GM23338 (cell line): ENCODE results near the gene PHAX. TPM values are rescaled to one million over a fixed set of nuclear protein-coding genes. Genes with fewer than 3 reads are reported as not detected.

Source experiments
- ATAC-seq: fragments of 200-7000 bp; cut with Tn5 transposase; 3 replicates; pipeline ENCODE4 v1.9.1; 2020
- DNase-seq: peaks from one replicate; pipeline ENCODE4 v3.0.0-alpha.2; 2015; ENCODE audit warnings: low spot score
- H2AFZ ChIP-seq: fragments of 200-600 bp; sonication (generic); 2 replicates; pipeline ENCODE4 v1.8.0; 2016; ENCODE audit warnings: antibody characterized with exemption, mild to moderate bottlenecking, moderate library complexity
- H3F3A ChIP-seq: fragments of 200-600 bp; sonication (generic); replicated peaks from 2 replicates; pipeline ENCODE4 v1.8.0; 2017; ENCODE audit warnings: antibody characterized with exemption, mixed run types, low read depth
- H3K27ac ChIP-seq: fragments of 200-600 bp; sonication (generic); 2 replicates; pipeline ENCODE4 v1.6.1; 2016; ENCODE audit warnings: low read depth
- H3K27me3 ChIP-seq: fragments of 200-600 bp; sonication (generic); 2 replicates; pipeline ENCODE4 v1.8.0; 2016; ENCODE audit warnings: mild to moderate bottlenecking, mixed run types, moderate library complexity; ENCODE audit not compliant: insufficient read depth
- H3K36me3 ChIP-seq: fragments of 200-600 bp; sonication (generic); 2 replicates; pipeline ENCODE4 v1.8.0; 2016; ENCODE audit warnings: mild to moderate bottlenecking; ENCODE audit not compliant: insufficient read depth
- H3K4me1 ChIP-seq: fragments of 200-600 bp; sonication (generic); 2 replicates; pipeline ENCODE4 v1.8.0; 2016; ENCODE audit warnings: mild to moderate bottlenecking, moderate library complexity; ENCODE audit not compliant: insufficient read depth
- H3K4me2 ChIP-seq: fragments of 200-600 bp; sonication (generic); 2 replicates; pipeline ENCODE4 v1.7.1; 2017; ENCODE audit warnings: mixed run types
- H3K4me3 ChIP-seq: fragments of 200-600 bp; sonication (generic); 2 replicates; pipeline ENCODE4 v1.6.1; 2016; ENCODE audit warnings: mixed run types
- H3K79me2 ChIP-seq: fragments of 200-600 bp; sonication (generic); replicated peaks from 2 replicates; pipeline ENCODE4 v1.8.0; 2017; ENCODE audit warnings: mild to moderate bottlenecking; ENCODE audit not compliant: insufficient read depth
- H3K9me2 ChIP-seq: fragments of 200-600 bp; sonication (generic); 2 replicates; pipeline ENCODE4 v1.8.0; 2017; ENCODE audit not compliant: insufficient read depth
- H4K20me1 ChIP-seq: fragments of 200-600 bp; sonication (generic); replicated peaks from 2 replicates; pipeline ENCODE4 v1.8.0; 2017; ENCODE audit warnings: mild to moderate bottlenecking; ENCODE audit not compliant: insufficient read depth
- H3K27ac Mint-ChIP-seq: 2 replicates; pipeline ENCODE4 v1.8.0; 2020; ENCODE audit warnings: inconsistent platforms, mild to moderate bottlenecking, moderate library complexity, mixed read lengths
- H3K27me3 Mint-ChIP-seq: 3 replicates; pipeline ENCODE4 v1.8.0; 2022; ENCODE audit warnings: low read depth, mild to moderate bottlenecking, moderate library complexity, mixed read lengths, inconsistent platforms; ENCODE audit not compliant: insufficient read depth, poor library complexity
- H3K36me3 Mint-ChIP-seq: 3 replicates; pipeline ENCODE4 v1.8.0; 2021; ENCODE audit warnings: low read depth, mild to moderate bottlenecking, inconsistent platforms, moderate library complexity, mixed read lengths
- H3K4me1 Mint-ChIP-seq: 3 replicates; pipeline ENCODE4 v1.8.0; 2020; ENCODE audit warnings: mild to moderate bottlenecking, inconsistent platforms, mixed read lengths
- H3K4me3 Mint-ChIP-seq: 3 replicates; pipeline ENCODE4 v1.8.0; 2021; ENCODE audit warnings: moderate library complexity, mild to moderate bottlenecking, inconsistent platforms, mixed read lengths
- H3K9me3 Mint-ChIP-seq: 3 replicates; pipeline ENCODE4 v1.8.0; 2020; ENCODE audit warnings: moderate library complexity, mild to moderate bottlenecking, inconsistent platforms, mixed read lengths
- CREB1 ChIP-seq: fragments of 250-450 bp; sonication (Bioruptor Pico); IDR thresholded peaks from 2 replicates; pipeline ENCODE4 v1.5.0; 2020; ENCODE audit warnings: low read depth, mild to moderate bottlenecking, moderate library complexity
- EZH2 ChIP-seq: fragments of 200-600 bp; sonication (generic); IDR thresholded peaks from one replicate; pipeline ENCODE4 v1.8.0; 2017; ENCODE audit warnings: antibody characterized with exemption, mild to moderate bottlenecking, low read depth; ENCODE audit not compliant: unreplicated experiment
- EZH2phosphoT487 ChIP-seq: fragments of 200-600 bp; sonication (generic); IDR thresholded peaks from one replicate; pipeline ENCODE4 v1.8.1; 2018; ENCODE audit warnings: antibody characterized with exemption; ENCODE audit not compliant: unreplicated experiment
- JUNB ChIP-seq: IDR thresholded peaks from one replicate; pipeline ENCODE4 v1.6.1; 2016; ENCODE audit warnings: antibody characterized with exemption; ENCODE audit not compliant: unreplicated experiment
- NANOG ChIP-seq: IDR thresholded peaks from 2 replicates; pipeline ENCODE4 v1.6.1; 2016; ENCODE audit warnings: antibody characterized with exemption, borderline replicate concordance
- POLR2AphosphoS5 ChIP-seq: IDR thresholded peaks from 2 replicates; pipeline ENCODE4 v1.6.1; 2016; ENCODE audit warnings: antibody characterized with exemption, low read depth
- STAT1 ChIP-seq: IDR thresholded peaks from one replicate; pipeline ENCODE4 v1.6.1; 2016; ENCODE audit warnings: antibody characterized with exemption; ENCODE audit not compliant: unreplicated experiment
- ZNF114 ChIP-seq: fragments of 250-450 bp; sonication (Bioruptor Pico); IDR thresholded peaks from 2 replicates; pipeline ENCODE4 v1.5.0; 2020; ENCODE audit warnings: mild to moderate bottlenecking, moderate library complexity
- ZNF331 ChIP-seq: fragments of 250-450 bp; sonication (Bioruptor Pico); IDR thresholded peaks from 2 replicates; pipeline ENCODE4 v1.5.0; 2020; ENCODE audit warnings: low read depth, mild to moderate bottlenecking, moderate library complexity
- polyA plus RNA-seq: library from polyadenylated mRNA; unstranded; fragments of >200 nt; fragmentation: Nextera tagmentation; extraction: Ambion mirVana; gene quantifications from 2 replicates; pipeline ENCODE4 v1.2.1, GENCODE V29; 2016
- total RNA-seq: library from RNA; depleted of rRNA; stranded (reverse); fragments of >200 nt; shearing (Covaris generic); gene quantifications from 2 replicates; pipeline ENCODE4 v1.2.3, GENCODE V29; 2014
- TF ChIP-seq, protein P1 (sequence below): IDR thresholded peaks from one replicate; pipeline ENCODE4 v1.6.1; 2018; ENCODE audit warnings: antibody characterized with exemption; ENCODE audit not compliant: unreplicated experiment
- TF ChIP-seq, protein P2 (sequence below): fragments of 250-450 bp; sonication (Bioruptor Pico); IDR thresholded peaks from 2 replicates; pipeline ENCODE4 v1.5.0; 2020; ENCODE audit warnings: mild to moderate bottlenecking, moderate library complexity
- TF ChIP-seq, protein P3 (sequence below): IDR thresholded peaks from 2 replicates; pipeline ENCODE4 v1.6.1; 2016; ENCODE audit warnings: antibody characterized with exemption
- TF ChIP-seq, protein P4 (sequence below), 2 experiments: fragments of 200-600 bp in 1 of 2; sonication (generic) in 1 of 2; conservative IDR thresholded peaks; 2 replicates each; pipeline versions ENCODE4 v1.5.1 to v1.6.1; 2016 to 2017; ENCODE audit warnings: antibody characterized with exemption in 2 of 2, low read depth in 2 of 2, mild to moderate bottlenecking in 2 of 2, moderate library complexity in 1 of 2

The PHAX gene
- total and polyA plus RNA-seq, 2 experiments from 2014 or later = 75.9 to 140 TPM

DNA sequence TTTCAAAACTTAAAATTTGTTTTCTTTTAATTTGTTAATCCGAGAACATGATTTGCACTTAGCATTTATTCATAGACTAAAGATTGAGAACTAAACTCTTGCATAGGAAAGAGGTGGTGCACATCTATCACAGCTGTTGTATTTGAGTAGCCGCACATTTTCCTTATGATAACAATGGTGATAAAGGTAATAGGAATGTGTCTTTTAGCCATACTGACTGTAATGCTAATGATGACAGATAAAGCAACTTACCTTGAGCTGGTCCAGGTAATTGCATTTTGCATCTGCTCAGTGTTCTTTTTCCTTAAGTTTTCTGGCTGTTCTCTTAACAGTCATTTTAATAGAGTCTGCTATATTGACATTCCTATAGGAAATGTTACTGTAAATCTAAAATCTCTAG lies 19.0 kb downstream of the PHAX start:
- H3K36me3 Mint-ChIP-seq = peaks cover 57% of the 10 kb centered on the region

More for the DNA sequence above, 19.0 kb downstream of the PHAX start:
- no peak overlapping the region for H2AFZ ChIP-seq
- no peaks in the 10 kb centered on the region for H3K27me3 ChIP-seq
- Mint-ChIP-seq H3K4me3 (no peak overlapping the region), H3K27me3 (no peaks in the 10 kb centered on the region), H3K27ac (no peak overlapping the region), H3K4me1 (no peaks in the 10 kb centered on the region), H3K9me3 (no peaks in the 10 kb centered on the region)
- H3K4me1 ChIP-seq = no peaks in the 10 kb centered on the region
- no peak for DNase-seq
- peaks cover 8% of the 10 kb centered on the region; the same call in 1 of the 2 replicates for H4K20me1 ChIP-seq
- TF ChIP-seq EZH2 (no peak), JUNB (no peak), STAT1 (no peak), CREB1 (no peak), NANOG (no peak), ZNF331 (no peak), POLR2AphosphoS5 (no peak), EZH2phosphoT487 (no peak), ZNF114 (CRISPR knock-in tag) (no peak)
- TF ChIP-seq, protein P1, sequence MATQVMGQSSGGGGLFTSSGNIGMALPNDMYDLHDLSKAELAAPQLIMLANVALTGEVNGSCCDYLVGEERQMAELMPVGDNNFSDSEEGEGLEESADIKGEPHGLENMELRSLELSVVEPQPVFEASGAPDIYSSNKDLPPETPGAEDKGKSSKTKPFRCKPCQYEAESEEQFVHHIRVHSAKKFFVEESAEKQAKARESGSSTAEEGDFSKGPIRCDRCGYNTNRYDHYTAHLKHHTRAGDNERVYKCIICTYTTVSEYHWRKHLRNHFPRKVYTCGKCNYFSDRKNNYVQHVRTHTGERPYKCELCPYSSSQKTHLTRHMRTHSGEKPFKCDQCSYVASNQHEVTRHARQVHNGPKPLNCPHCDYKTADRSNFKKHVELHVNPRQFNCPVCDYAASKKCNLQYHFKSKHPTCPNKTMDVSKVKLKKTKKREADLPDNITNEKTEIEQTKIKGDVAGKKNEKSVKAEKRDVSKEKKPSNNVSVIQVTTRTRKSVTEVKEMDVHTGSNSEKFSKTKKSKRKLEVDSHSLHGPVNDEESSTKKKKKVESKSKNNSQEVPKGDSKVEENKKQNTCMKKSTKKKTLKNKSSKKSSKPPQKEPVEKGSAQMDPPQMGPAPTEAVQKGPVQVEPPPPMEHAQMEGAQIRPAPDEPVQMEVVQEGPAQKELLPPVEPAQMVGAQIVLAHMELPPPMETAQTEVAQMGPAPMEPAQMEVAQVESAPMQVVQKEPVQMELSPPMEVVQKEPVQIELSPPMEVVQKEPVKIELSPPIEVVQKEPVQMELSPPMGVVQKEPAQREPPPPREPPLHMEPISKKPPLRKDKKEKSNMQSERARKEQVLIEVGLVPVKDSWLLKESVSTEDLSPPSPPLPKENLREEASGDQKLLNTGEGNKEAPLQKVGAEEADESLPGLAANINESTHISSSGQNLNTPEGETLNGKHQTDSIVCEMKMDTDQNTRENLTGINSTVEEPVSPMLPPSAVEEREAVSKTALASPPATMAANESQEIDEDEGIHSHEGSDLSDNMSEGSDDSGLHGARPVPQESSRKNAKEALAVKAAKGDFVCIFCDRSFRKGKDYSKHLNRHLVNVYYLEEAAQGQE = no peak
- TF ChIP-seq, protein P2, sequence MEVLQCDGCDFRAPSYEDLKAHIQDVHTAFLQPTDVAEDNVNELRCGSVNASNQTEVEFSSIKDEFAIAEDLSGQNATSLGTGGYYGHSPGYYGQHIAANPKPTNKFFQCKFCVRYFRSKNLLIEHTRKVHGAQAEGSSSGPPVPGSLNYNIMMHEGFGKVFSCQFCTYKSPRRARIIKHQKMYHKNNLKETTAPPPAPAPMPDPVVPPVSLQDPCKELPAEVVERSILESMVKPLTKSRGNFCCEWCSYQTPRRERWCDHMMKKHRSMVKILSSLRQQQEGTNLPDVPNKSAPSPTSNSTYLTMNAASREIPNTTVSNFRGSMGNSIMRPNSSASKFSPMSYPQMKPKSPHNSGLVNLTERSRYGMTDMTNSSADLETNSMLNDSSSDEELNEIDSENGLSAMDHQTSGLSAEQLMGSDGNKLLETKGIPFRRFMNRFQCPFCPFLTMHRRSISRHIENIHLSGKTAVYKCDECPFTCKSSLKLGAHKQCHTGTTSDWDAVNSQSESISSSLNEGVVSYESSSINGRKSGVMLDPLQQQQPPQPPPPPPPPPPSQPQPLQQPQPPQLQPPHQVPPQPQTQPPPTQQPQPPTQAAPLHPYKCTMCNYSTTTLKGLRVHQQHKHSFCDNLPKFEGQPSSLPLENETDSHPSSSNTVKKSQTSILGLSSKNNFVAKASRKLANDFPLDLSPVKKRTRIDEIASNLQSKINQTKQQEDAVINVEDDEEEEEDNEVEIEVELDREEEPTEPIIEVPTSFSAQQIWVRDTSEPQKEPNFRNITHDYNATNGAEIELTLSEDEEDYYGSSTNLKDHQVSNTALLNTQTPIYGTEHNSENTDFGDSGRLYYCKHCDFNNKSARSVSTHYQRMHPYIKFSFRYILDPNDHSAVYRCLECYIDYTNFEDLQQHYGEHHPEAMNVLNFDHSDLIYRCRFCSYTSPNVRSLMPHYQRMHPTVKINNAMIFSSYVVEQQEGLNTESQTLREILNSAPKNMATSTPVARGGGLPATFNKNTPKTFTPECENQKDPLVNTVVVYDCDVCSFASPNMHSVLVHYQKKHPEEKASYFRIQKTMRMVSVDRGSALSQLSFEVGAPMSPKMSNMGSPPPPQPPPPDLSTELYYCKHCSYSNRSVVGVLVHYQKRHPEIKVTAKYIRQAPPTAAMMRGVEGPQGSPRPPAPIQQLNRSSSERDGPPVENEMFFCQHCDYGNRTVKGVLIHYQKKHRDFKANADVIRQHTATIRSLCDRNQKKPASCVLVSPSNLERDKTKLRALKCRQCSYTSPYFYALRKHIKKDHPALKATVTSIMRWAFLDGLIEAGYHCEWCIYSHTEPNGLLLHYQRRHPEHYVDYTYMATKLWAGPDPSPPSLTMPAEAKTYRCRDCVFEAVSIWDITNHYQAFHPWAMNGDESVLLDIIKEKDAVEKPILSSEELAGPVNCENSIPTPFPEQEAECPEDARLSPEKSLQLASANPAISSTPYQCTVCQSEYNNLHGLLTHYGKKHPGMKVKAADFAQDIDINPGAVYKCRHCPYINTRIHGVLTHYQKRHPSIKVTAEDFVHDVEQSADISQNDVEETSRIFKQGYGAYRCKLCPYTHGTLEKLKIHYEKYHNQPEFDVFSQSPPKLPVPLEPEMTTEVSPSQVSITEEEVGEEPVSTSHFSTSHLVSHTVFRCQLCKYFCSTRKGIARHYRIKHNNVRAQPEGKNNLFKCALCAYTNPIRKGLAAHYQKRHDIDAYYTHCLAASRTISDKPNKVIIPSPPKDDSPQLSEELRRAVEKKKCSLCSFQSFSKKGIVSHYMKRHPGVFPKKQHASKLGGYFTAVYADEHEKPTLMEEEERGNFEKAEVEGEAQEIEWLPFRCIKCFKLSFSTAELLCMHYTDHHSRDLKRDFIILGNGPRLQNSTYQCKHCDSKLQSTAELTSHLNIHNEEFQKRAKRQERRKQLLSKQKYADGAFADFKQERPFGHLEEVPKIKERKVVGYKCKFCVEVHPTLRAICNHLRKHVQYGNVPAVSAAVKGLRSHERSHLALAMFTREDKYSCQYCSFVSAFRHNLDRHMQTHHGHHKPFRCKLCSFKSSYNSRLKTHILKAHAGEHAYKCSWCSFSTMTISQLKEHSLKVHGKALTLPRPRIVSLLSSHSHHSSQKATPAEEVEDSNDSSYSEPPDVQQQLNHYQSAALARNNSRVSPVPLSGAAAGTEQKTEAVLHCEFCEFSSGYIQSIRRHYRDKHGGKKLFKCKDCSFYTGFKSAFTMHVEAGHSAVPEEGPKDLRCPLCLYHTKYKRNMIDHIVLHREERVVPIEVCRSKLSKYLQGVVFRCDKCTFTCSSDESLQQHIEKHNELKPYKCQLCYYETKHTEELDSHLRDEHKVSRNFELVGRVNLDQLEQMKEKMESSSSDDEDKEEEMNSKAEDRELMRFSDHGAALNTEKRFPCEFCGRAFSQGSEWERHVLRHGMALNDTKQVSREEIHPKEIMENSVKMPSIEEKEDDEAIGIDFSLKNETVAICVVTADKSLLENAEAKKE = no peak
- TF ChIP-seq, protein P3, sequence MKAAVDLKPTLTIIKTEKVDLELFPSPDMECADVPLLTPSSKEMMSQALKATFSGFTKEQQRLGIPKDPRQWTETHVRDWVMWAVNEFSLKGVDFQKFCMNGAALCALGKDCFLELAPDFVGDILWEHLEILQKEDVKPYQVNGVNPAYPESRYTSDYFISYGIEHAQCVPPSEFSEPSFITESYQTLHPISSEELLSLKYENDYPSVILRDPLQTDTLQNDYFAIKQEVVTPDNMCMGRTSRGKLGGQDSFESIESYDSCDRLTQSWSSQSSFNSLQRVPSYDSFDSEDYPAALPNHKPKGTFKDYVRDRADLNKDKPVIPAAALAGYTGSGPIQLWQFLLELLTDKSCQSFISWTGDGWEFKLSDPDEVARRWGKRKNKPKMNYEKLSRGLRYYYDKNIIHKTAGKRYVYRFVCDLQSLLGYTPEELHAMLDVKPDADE = no peak
- TF ChIP-seq, protein P4, sequence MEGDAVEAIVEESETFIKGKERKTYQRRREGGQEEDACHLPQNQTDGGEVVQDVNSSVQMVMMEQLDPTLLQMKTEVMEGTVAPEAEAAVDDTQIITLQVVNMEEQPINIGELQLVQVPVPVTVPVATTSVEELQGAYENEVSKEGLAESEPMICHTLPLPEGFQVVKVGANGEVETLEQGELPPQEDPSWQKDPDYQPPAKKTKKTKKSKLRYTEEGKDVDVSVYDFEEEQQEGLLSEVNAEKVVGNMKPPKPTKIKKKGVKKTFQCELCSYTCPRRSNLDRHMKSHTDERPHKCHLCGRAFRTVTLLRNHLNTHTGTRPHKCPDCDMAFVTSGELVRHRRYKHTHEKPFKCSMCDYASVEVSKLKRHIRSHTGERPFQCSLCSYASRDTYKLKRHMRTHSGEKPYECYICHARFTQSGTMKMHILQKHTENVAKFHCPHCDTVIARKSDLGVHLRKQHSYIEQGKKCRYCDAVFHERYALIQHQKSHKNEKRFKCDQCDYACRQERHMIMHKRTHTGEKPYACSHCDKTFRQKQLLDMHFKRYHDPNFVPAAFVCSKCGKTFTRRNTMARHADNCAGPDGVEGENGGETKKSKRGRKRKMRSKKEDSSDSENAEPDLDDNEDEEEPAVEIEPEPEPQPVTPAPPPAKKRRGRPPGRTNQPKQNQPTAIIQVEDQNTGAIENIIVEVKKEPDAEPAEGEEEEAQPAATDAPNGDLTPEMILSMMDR (conservative IDR thresholded peaks at IDR 0.05; ENCODE audit: low read depth in 2 of 2) = no peak
- peaks cover 31% of the 10 kb centered on the region; the same call in 1 of the 2 replicates for H3K36me3 ChIP-seq
- peaks cover 59% of the 10 kb centered on the region for H3K79me2 ChIP-seq
- no peak overlapping the region for H3K4me2 ChIP-seq
- H3K9me2 ChIP-seq = no peaks in the 10 kb centered on the region
- 0 out of 2 replicates have a peak, but pooled peaks cover 8% of the 10 kb centered on the region for H3F3A ChIP-seq
- no peak overlapping the region for H3K4me3 ChIP-seq
- no peak for ATAC-seq
- H3K27ac ChIP-seq = peak overlapping the region; percentile 39; the same call in 1 of the 2 replicates
